Measurements from ENCODE around the gene PTCH1. TPM values are rescaled to one million over a fixed set of nuclear protein-coding genes. Genes with fewer than 3 reads are reported as not detected.

PTCH1 gene
- 1.7 and 3.7 TPM in 2 replicates for total RNA-seq

DNA sequence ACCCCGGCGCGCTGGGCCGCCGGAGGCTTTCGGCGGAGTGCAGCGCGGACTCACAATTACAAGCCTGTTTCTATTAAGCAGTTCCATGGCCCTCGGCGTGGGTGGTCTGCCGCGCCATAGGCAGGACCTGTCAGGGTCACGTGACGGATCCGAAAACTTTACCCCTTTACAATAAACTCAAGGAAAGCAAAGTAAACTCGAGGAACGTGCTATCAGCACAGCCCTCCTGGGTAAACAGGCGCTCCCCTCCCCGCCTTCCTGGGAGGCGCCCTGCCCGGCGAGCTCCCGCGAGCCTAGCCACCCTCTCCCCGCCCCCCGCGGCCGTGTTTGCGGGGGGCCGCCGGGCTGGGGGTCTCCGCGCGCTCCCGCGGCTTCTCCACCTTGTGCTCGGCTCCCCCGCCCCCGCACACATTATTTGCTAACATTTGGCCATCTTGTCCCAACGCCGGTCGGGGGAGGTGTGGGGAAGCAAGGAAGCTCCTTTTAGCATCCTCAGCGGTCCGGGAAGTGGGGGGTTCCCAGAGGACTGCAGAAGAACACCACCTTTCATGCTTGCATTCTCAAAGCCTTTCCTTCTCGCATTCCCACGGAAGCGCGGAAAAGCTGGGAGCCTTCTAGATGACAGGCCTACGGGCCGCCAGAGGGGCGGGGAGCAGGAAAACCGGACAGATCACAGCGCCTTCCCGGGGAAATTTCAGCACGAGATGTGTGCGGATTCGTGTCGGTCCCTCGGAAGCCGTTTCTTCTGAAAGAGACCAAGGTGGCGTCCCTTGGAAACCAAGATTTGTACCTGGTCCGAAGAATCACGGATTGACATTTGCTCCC, at the start of gene PTCH1:
Gene PTCH1, minus strand, starts transcription at position 238 of the 825 bp plus-strand sequence.

Other genes with a start within 250 kb of the PTCH1 start
- 5.4 and 10.1 TPM in 2 replicates for gene FANCC, start 199.3 kb downstream of the PTCH1 start, total RNA-seq